NB4 (cell line): ENCODE measurements around the gene KCNQ1.

Experiments used
- DNase-seq: peaks from one replicate; pipeline ENCODE4 v3.0.0; 2010; ENCODE audit warnings: low read depth
- H3K4me3 ChIP-seq: one replicate; pipeline ENCODE4 v1.5.1; 2011; ENCODE audit warnings: mild to moderate bottlenecking, low read depth, low read length, moderate library complexity
- MYC ChIP-seq: IDR thresholded peaks from 2 replicates; pipeline ENCODE4 v1.6.1; 2011; ENCODE audit warnings: low read depth, low read length
- POLR2A ChIP-seq: IDR thresholded peaks from 2 replicates; pipeline ENCODE4 v1.6.1; 2011; ENCODE audit warnings: mild to moderate bottlenecking; ENCODE audit not compliant: insufficient read length; ENCODE audit errors: extremely low read depth
- TF ChIP-seq, protein P1 (sequence below): IDR thresholded peaks from one replicate; pipeline ENCODE4 v1.5.1; 2012; ENCODE audit warnings: low read depth, low read length
- TF ChIP-seq, protein P2 (sequence below): IDR thresholded peaks from 2 replicates; pipeline ENCODE4 v1.6.1; 2011; ENCODE audit warnings: low read depth, low read length

Gene KCNQ1

DNA sequence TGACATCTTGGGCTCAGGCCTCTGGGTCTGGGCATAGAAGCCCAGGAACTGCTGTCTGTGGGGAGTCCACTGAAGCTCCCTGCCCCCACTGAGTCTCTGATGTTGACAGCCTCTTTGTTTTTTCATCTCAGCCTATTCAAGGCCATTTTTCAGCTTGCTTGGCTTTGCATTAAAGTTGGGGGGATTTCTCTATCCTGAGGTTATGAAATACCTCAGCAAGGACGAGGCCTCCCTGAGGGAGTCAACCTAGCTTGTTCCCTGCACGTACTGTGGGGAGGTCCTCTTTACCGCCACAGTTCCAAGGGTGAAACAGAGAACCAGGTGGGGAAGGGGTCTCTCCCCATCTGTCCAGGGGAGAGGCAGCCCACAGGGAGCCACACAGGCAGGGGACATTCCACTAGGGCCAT, 246.6 kb downstream of the KCNQ1 start:
- DNase-seq = no peak
- TF ChIP-seq, protein P1, sequence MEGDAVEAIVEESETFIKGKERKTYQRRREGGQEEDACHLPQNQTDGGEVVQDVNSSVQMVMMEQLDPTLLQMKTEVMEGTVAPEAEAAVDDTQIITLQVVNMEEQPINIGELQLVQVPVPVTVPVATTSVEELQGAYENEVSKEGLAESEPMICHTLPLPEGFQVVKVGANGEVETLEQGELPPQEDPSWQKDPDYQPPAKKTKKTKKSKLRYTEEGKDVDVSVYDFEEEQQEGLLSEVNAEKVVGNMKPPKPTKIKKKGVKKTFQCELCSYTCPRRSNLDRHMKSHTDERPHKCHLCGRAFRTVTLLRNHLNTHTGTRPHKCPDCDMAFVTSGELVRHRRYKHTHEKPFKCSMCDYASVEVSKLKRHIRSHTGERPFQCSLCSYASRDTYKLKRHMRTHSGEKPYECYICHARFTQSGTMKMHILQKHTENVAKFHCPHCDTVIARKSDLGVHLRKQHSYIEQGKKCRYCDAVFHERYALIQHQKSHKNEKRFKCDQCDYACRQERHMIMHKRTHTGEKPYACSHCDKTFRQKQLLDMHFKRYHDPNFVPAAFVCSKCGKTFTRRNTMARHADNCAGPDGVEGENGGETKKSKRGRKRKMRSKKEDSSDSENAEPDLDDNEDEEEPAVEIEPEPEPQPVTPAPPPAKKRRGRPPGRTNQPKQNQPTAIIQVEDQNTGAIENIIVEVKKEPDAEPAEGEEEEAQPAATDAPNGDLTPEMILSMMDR = no peak
- no peak for TF ChIP-seq POLR2A
- TF ChIP-seq, protein P2, sequence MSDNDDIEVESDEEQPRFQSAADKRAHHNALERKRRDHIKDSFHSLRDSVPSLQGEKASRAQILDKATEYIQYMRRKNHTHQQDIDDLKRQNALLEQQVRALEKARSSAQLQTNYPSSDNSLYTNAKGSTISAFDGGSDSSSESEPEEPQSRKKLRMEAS = no peak
- no peak for TF ChIP-seq MYC
- H3K4me3 ChIP-seq = no peak overlapping the region

DNA sequence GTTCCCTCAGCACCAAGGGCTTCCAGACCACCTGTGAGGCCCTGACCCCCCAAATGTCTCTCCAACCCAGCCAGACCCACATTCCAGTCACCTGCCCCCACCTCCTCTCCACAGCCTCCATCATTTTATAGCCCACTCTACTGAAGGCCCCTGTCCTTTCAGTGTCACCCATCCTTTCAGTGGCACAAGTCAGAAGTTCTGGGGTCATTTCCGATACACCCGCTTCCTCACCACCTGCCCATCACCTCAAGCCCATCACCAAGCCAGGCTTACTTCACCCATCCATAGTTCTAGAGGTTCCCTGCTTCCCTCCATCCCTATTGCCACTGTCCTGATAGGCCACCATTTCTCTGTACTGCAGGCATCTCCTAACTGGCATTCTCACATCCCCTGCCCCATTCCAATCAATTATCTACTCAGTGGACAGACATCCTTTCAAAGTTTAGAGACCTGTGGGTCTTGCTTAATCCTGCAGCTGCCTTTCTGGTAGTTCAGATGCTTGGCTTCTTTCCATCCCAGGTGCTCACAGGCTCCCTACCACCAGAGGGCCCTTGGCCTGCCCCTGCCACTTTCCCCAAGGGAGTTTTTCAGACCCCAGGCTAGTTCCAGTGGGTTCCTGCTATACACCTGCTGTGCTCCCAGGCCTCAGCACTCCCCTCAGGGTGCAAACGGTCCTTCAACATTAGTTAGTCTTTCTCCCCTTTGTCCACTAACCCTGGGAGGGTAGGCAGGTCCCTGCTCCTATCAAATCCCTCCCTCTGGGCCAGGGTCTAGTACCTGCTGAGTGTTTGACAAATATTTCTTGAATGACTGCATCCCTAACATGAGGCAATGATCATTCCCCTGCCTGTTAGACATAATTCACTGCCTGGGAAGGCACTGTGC, 247.4 kb downstream of the KCNQ1 start:
- TF ChIP-seq, protein P2 = no peak
- TF ChIP-seq, protein P1 = peak; percentile 26
- H3K4me3 ChIP-seq = no peak overlapping the region
- no peak for DNase-seq

DNA sequence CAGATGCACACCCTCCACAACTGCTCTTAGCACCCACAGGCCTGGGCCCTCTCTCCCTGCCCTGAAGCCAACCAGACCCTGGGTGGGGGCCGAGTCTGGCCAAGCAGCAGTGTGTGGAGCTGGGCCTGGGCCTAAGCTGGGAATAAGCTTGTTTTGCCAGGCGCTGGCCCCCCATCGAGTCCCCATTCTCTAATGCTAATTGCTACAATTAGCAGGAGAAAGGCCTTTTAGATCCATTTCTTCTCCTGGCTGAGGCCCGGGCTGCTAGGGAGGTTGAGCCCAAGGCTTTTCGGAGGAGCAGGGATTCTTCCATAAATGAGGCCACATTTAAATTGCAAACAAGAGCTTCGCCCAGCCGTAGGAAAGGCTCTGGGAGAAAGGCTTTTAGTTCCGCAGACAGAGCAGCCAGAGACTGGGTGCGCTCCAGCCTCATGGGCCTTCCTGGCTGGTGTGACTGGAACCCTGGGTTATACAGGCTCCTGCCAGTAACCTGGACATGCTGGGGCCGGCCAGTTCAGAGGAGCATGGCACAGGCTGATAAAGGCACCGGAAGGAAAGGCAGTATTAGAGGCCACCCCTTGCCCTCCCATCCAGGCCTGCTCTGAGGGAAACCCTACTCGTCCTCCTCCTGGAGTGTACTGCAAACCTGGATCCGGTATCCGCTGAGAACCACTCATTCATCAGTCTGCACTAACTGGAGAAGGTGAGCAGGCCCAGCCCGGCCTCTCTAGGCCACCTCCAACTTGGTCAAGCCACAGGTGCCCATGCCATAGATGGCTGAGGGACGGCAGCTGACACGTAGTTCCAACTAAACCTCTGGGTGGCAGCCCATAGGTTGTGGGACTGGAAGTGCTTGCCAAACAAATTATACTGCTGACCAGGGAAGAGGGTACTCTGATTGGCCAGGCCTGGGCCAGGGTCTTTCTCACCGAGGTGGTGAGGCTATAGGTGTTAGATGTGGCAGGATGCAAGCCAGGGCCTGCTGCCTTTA, 248.8 kb downstream of the KCNQ1 start:
- no peak overlapping the region for H3K4me3 ChIP-seq
- TF ChIP-seq, protein P1 = no peak
- TF ChIP-seq, protein P2 = no peak
- TF ChIP-seq MYC (no peak), POLR2A (no peak)
- DNase-seq = no peak

DNA sequence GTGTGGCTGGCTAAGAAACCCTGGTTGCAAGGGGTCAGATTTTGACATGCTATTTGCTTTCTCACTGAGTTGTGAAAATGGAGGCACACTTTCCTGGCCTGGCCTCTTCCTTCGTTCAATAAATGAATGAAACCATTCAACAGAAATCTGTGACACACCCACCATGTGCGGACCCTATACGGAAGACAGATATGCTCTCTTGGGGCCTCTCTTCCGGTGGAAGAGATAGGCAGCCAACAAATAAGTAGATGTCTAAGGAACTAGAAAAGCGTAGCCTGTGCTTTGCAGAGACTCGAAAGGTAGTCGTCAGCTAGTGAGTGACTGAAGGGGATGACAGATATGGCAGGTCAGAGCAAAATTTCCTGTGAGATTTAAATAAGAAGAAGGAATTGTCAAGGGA, 249.7 kb downstream of the KCNQ1 start:
- no peak overlapping the region for H3K4me3 ChIP-seq
- TF ChIP-seq POLR2A (no peak), MYC (no peak)
- TF ChIP-seq, protein P2 = no peak
- TF ChIP-seq, protein P1 = no peak

DNA sequence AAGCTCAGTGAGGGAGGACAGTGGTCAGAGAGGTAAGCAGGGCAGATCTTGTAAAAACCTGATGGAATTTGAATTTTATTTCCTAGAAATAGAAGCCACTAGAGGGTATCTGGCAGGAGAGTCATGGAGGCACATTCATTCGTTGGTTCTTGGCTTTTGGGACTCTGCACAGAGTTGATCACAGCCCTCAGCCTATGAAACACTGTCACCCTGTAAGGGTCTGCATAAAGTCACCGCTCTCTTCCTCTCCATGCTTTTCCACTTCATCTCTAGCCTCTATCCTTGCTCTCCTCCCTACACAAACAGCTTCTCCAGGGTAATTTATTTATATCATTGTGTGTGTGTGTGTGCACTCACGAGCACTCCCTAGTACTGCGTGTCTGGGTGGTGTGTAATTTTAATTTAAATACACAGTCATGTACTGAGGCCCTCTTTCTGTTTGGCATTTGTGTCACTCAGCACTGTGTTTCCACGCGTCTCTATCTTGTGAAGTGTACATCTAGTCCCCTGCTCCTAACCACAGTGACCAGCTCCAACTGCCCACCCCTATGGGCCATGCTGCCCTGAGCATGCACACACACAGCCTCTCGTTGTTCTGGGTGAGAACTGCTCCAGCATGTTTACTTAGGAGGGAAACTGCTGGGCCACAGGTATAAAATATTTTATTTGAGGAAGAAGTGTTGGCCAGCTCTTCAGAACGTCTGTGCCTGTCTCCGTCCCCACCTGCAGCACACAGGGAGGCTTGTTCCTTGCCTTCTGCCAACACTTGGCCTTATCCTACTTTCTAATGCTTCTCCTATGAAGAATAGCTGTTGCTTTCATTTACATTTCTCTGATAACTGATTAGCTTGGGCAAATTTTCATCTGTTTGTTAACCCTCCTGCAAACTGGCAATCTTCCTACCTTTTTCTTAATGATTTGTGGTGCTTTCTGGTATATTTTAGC, 250.5 kb downstream of the KCNQ1 start:
- DNase-seq = no peak
- TF ChIP-seq, protein P2 = no peak
- H3K4me3 ChIP-seq = no peak overlapping the region

More for the DNA sequence above, 249.7 kb downstream of the KCNQ1 start:
- no peak for DNase-seq
